ENCODE measurements around the gene SLC45A3. TPM values are rescaled to one million over a fixed set of nuclear protein-coding genes. Genes with fewer than 3 reads are reported as not detected.

Gene SLC45A3
- total and polyA plus RNA-seq, 2 of the 8 experiments (the other 6 are each of a cell fraction or from before 2014, with no cell fraction given), result 13.0 to 14.3 TPM

DNA sequence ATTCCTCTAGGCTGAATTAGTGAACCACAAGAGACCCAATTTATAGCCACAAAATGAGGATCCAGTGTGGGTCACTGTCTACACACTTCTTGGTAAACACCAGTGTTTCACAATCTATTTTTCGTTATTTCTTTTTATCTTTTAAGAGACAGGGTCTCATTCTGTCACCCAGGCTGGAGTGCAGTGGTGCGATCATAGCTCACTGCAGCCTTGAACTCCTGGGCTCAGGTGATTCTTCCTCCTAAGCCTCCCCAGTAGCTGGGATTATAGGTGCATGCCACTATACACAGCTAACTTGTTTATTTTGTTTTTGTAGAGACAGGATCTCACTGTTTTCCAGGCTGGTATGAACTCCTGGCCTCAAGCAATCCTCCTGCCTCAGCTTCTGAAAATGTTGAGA lies 29.3 kb upstream of the SLC45A3 start:
- Histone ChIP-seq H3K23me2 (ENCODE audit: low read depth, low read length) (peaks cover 2% of the 10 kb centered on the region; the same call in 1 of the 2 replicates), H2BK12ac (ENCODE audit: low read depth, low read length) (no peak overlapping the region), H3K56ac (replicated peaks; ENCODE audit: insufficient read length, low read depth, low read length) (no peak overlapping the region), H3K4me1 (replicated peaks in 1 of 4; ENCODE audit: control insufficient read depth in 3 of 4, insufficient read depth in 4 of 4, low read length in 3 of 4) (peaks cover 0 to 3% (median 0%) of the 10 kb centered on the region in 4 experiments; a peak in 1 of 7 replicates), H2BK20ac (ENCODE audit: low read length) (no peak overlapping the region), H3K27me3 (replicated peaks in 1 of 4; ENCODE audit: control insufficient read depth in 3 of 4, extremely low read depth in 1 of 4, insufficient read depth in 3 of 4, low read length in 3 of 4) (no peaks in the 10 kb centered on the region), H3K27ac (ENCODE audit: low read depth, low read length) (no peak overlapping the region), H3K9ac (replicated peaks in 1 of 4; ENCODE audit: extremely low read depth in 1 of 4, low read depth in 3 of 4, low read length in 3 of 4) (no peak overlapping the region), H3K23ac (ENCODE audit: insufficient read length) (no peak overlapping the region), H2AFZ (ENCODE audit: low read length) (no peak overlapping the region), H2BK15ac (ENCODE audit: low read length) (no peak overlapping the region), H3K4me2 (ENCODE audit: insufficient read depth in 1 of 2, low read depth in 2 of 2, low read length in 2 of 2) (no peak overlapping the region), H3K14ac (ENCODE audit: insufficient read length) (no peak overlapping the region), H3K79me2 (ENCODE audit: control insufficient read depth in 1 of 2, insufficient read depth in 2 of 2, low read length in 2 of 2) (no peaks in the 10 kb centered on the region), H4K5ac (ENCODE audit: insufficient read length, low read depth, low read length) (no peak overlapping the region), H4K8ac (ENCODE audit: extremely low read depth, insufficient read depth, low read length) (no peak overlapping the region), H3K9me3 (ENCODE audit: insufficient read depth in 2 of 2, low read depth in 1 of 2, low read length in 1 of 2) (no peaks in the 10 kb centered on the region), H3K4ac (replicated peaks; ENCODE audit: insufficient read length, low read depth, low read length) (no peak overlapping the region), H4K91ac (replicated peaks; ENCODE audit: insufficient read length, low read length) (no peak overlapping the region), H2BK120ac (replicated peaks; ENCODE audit: low read depth, low read length) (no peak overlapping the region), H2AK5ac (ENCODE audit: low read depth, low read length) (no peak overlapping the region), H2BK5ac (ENCODE audit: low read depth, low read length) (no peak overlapping the region), H3K36me3 (ENCODE audit: control insufficient read depth in 2 of 4, insufficient read depth in 4 of 4, low read length in 3 of 4) (peaks cover 0 to 6% (median 0%) of the 10 kb centered on the region in 4 experiments; a peak in 3 of 8 replicates), H3K18ac (ENCODE audit: extremely low read depth, low read length) (no peak overlapping the region), H3K79me1 (ENCODE audit: low read depth, low read length) (no peaks in the 10 kb centered on the region), H4K20me1 (replicated peaks in 1 of 2; ENCODE audit: control insufficient read depth in 1 of 2, insufficient read depth in 2 of 2, low read length in 2 of 2) (peaks cover 0 to 4% of the 10 kb centered on the region in 2 experiments), H3K4me3 (ENCODE audit: extremely low read depth in 1 of 4, insufficient read depth in 2 of 4, low read depth in 3 of 4, low read length in 4 of 4) (no peak overlapping the region)
- FAIRE-seq (no peak), DNase-seq (ENCODE audit: low read depth in 1 of 2, low spot score in 2 of 2) (no peak)
- 92% methylated on average over 2 of the region's 2 CpGs; no CpG with 5 or more reads in 1 of the 2 experiments for WGBS, 2 experiments (ENCODE audit: extremely low coverage in 1 of 2, insufficient coverage in 1 of 2, insufficient read length in 1 of 2, insufficient replicate concordance in 2 of 2, low coverage in 1 of 2, low lambda C conversion rate in 2 of 2, missing lambda C conversion rate in 1 of 2)
- CTCF ChIA-PET (ENCODE audit: partially characterized antibody), result interaction anchor here (0.8 to 16.4 kb wide), 21 partner anchors 8 to 275 kb away, joined by 3 to 856 read pairs (median 8); partner anchors contain the start of genes ELK4 and SLC45A3
- POLR2A ChIA-PET (ENCODE audit: partially characterized antibody), result interaction anchor here (0.6 to 17.3 kb wide), 10 partner anchors 15 to 962 kb away, joined by 3 to 241 read pairs (median 4); partner anchors contain the start of genes ELK4 and SLC45A3
- TF ChIP-seq POLR2AphosphoS5 (IDR thresholded peaks at IDR 0.05; ENCODE audit: low read depth, low read length), result no peak
- no peak for TF ChIP-seq POLR2A (IDR thresholded peaks at IDR 0.05; ENCODE audit: control extremely low read depth in 1 of 2, low read depth in 2 of 2, low read length in 2 of 2)
- TF ChIP-seq SUZ12 (IDR thresholded peaks at IDR 0.05; ENCODE audit: low read length), result no peak
- no peak for TF ChIP-seq RBBP5 (IDR thresholded peaks at IDR 0.05; ENCODE audit: borderline replicate concordance, low read depth, low read length)
- no peak for TF ChIP-seq SP1 (IDR thresholded peaks at IDR 0.05; ENCODE audit: low read depth, low read length)
- no peak for TF ChIP-seq CEBPB (IDR thresholded peaks at IDR 0.05; ENCODE audit: low read depth, low read length)
- no peak for TF ChIP-seq BACH1 (IDR thresholded peaks at IDR 0.05; ENCODE audit: low read length)
- TF ChIP-seq NANOG (IDR thresholded peaks at IDR 0.05; ENCODE audit: insufficient read depth, low read depth, low read length, poor library complexity, severe bottlenecking), result no peak
- no peak for TF ChIP-seq CBX5 (IDR thresholded peaks at IDR 0.05; ENCODE audit: low read depth, low read length)

All from H1 (cell line).